IMR-90 (cell line): ENCODE measurements around the gene CMPK2. TPM values are rescaled to one million over a fixed set of nuclear protein-coding genes. Genes with fewer than 3 reads are reported as not detected.
A peak's percentile ranks its signal among the peaks of the same experiment; 100 is the strongest.

ENCODE experiments used
- ATAC-seq: fragments of 200-7000 bp; cut with Tn5 transposase; 2 replicates; pipeline ENCODE4 v1.9.1; 2020; ENCODE audit warnings: low read depth, mild to moderate bottlenecking, moderate library complexity
- BruUV-seq: library from RNA; stranded (reverse); fragments of 400-500 nt; replicated peaks from 2 replicates; lab custom pipeline; 2021; lab: Mats Ljungman, UMichigan
- CTCF ChIA-PET: fragments of 300-600 bp; formaldehyde crosslinking; extraction: SDS; loops from one replicate; lab custom pipeline; 2021; ENCODE audit warnings: antibody characterized with exemption; lab: Yijun Ruan, JAX
- POLR2A ChIA-PET: fragments of 300-600 bp; sonication (Branson Sonifier 250); formaldehyde crosslinking; loops from one replicate; lab custom pipeline; 2022; ENCODE audit warnings: antibody characterized with exemption; ENCODE audit not compliant: unreplicated experiment; lab: Charles Lee
- DNase-seq: peaks from one replicate; pipeline ENCODE4 v3.0.0; 2013
- H2AFZ ChIP-seq: replicated peaks from 2 replicates; pipeline ENCODE3; 2013; ENCODE audit warnings: low read length, mild to moderate bottlenecking; ENCODE audit not compliant: poor library complexity
- H2AK5ac ChIP-seq: 2 replicates; pipeline ENCODE4 v1.6.1; 2013; ENCODE audit warnings: low read depth, low read length, inconsistent platforms
- H2AK9ac ChIP-seq: replicated peaks from 2 replicates; pipeline ENCODE3; 2013; ENCODE audit warnings: mild to moderate bottlenecking, low read depth, low read length, moderate library complexity; ENCODE audit not compliant: poor library complexity
- H2BK120ac ChIP-seq: 2 replicates; pipeline ENCODE4 v1.6.1; 2013; ENCODE audit warnings: low read depth, low read length, inconsistent platforms
- H2BK15ac ChIP-seq: 3 replicates; pipeline ENCODE4 v1.6.1; 2013; ENCODE audit warnings: low read depth, low read length, inconsistent platforms
- H2BK20ac ChIP-seq: 2 replicates; pipeline ENCODE4 v1.6.1; 2013; ENCODE audit warnings: low read depth, mild to moderate bottlenecking, inconsistent platforms, low read length, moderate library complexity
- H2BK5ac ChIP-seq: 2 replicates; pipeline ENCODE4 v1.6.1; 2013; ENCODE audit warnings: mild to moderate bottlenecking, low read depth, low read length, inconsistent platforms; ENCODE audit not compliant: poor library complexity, severe bottlenecking
- H3K14ac ChIP-seq: replicated peaks from 2 replicates; pipeline ENCODE4 v1.6.1; 2013; ENCODE audit warnings: low read depth, low read length, inconsistent platforms
- H3K18ac ChIP-seq: 2 replicates; pipeline ENCODE4 v1.6.1; 2013; ENCODE audit warnings: low read depth, low read length, control low read depth
- H3K23ac ChIP-seq: 2 replicates; pipeline ENCODE4 v1.6.1; 2013; ENCODE audit warnings: low read depth, low read length, inconsistent platforms
- H3K27ac ChIP-seq: 2 replicates; pipeline ENCODE4 v1.5.1; 2013; ENCODE audit warnings: mild to moderate bottlenecking, control low read depth, low read length; ENCODE audit not compliant: insufficient read depth
- H3K27me3 ChIP-seq: 2 replicates; pipeline ENCODE4 v1.6.1; 2013; ENCODE audit warnings: low read length; ENCODE audit not compliant: control insufficient read depth, insufficient read depth
- H3K36me3 ChIP-seq: 2 replicates; pipeline ENCODE4 v1.6.1; 2013; ENCODE audit warnings: low read length, mixed read lengths; ENCODE audit not compliant: control insufficient read depth, insufficient read depth
- H3K4ac ChIP-seq: 2 replicates; pipeline ENCODE4 v1.6.1; 2013; ENCODE audit warnings: low read depth, low read length, inconsistent platforms
- H3K4me1 ChIP-seq: 2 replicates; pipeline ENCODE4 v1.6.1; 2013; ENCODE audit warnings: low read length, mixed read lengths; ENCODE audit not compliant: control insufficient read depth, insufficient read depth
- H3K4me2 ChIP-seq: 2 replicates; pipeline ENCODE4 v1.6.1; 2013; ENCODE audit warnings: low read depth, mild to moderate bottlenecking, control low read depth, low read length, moderate library complexity
- H3K4me3 ChIP-seq: 2 replicates; pipeline ENCODE4 v1.5.1; 2013; ENCODE audit warnings: low read depth, mild to moderate bottlenecking, control low read depth, low read length, moderate library complexity; ENCODE audit not compliant: insufficient read depth
- H3K56ac ChIP-seq: 2 replicates; pipeline ENCODE4 v1.6.1; 2013; ENCODE audit warnings: low read length, inconsistent platforms; ENCODE audit not compliant: insufficient read depth; ENCODE audit errors: extremely low read depth
- H3K79me1 ChIP-seq, 2 experiments: 2 replicates each; pipeline ENCODE4 v1.6.1; 2013; ENCODE audit warnings: low read length in 2 of 2, inconsistent platforms in 1 of 2, low read depth in 1 of 2
- H3K9ac ChIP-seq: 2 replicates; pipeline ENCODE4 v1.6.1; 2013; ENCODE audit warnings: low read depth, low read length, control low read depth
- H3K9me1 ChIP-seq: 2 replicates; pipeline ENCODE4 v1.6.1; 2013; ENCODE audit warnings: low read length, inconsistent platforms; ENCODE audit not compliant: insufficient read depth
- H3K9me3 ChIP-seq: 2 replicates; pipeline ENCODE4 v1.6.1; 2013; ENCODE audit warnings: low read length; ENCODE audit not compliant: control insufficient read depth, insufficient read depth
- H4K20me1 ChIP-seq: 2 replicates; pipeline ENCODE4 v1.6.1; 2013; ENCODE audit warnings: low read length, inconsistent platforms; ENCODE audit not compliant: insufficient read depth
- H4K5ac ChIP-seq: 2 replicates; pipeline ENCODE4 v1.6.1; 2013; ENCODE audit warnings: mild to moderate bottlenecking, low read depth, low read length, control low read depth
- H4K8ac ChIP-seq, 2 experiments: 2 replicates each; pipeline ENCODE4 v1.6.1; 2013; ENCODE audit warnings: low read depth in 2 of 2, low read length in 2 of 2, control low read depth in 1 of 2, inconsistent platforms in 1 of 2
- H4K91ac ChIP-seq: 2 replicates; pipeline ENCODE4 v1.6.1; 2013; ENCODE audit warnings: low read depth, low read length, inconsistent platforms; ENCODE audit not compliant: insufficient read depth
- BHLHE40 ChIP-seq: fragments of 150-350 bp; IDR thresholded peaks from 2 replicates; pipeline ENCODE4 v1.6.1; 2016; ENCODE audit warnings: mild to moderate bottlenecking, low read depth, low read length
- CEBPB ChIP-seq: IDR thresholded peaks from 2 replicates; pipeline ENCODE4 v1.6.1; 2012; ENCODE audit warnings: low read depth, low read length, improper control_type of control experiment
- CHD1 ChIP-seq: IDR thresholded peaks from 2 replicates; pipeline ENCODE4 v1.6.1; 2012; ENCODE audit warnings: low read depth, low read length, improper control_type of control experiment
- FOS ChIP-seq: fragments of 150-350 bp; IDR thresholded peaks from 2 replicates; pipeline ENCODE4 v1.6.1; 2016; ENCODE audit warnings: low read depth, low read length
- MAZ ChIP-seq: IDR thresholded peaks from 2 replicates; pipeline ENCODE4 v1.6.1; 2012; ENCODE audit warnings: low read depth, mild to moderate bottlenecking, low read length, improper control_type of control experiment, moderate library complexity, borderline replicate concordance
- RCOR1 ChIP-seq: IDR thresholded peaks from 2 replicates; pipeline ENCODE4 v1.6.1; 2012; ENCODE audit warnings: mild to moderate bottlenecking, low read length, improper control_type of control experiment; ENCODE audit not compliant: insufficient replicate concordance
- WGBS, 2 experiments: methylation state at CpG; one replicate each; pipeline versions ENCODE4 v1.1.5 to v1.1.7; 2013; ENCODE audit warnings: missing lambda C conversion rate in 2 of 2; ENCODE audit not compliant: insufficient read length in 1 of 2; ENCODE audit errors: extremely low coverage in 2 of 2; 5-methylcytosine and 5-hydroxymethylcytosine counted together
- dilution Hi-C: fragments of 300-500 bp; cut with HindIII; formaldehyde crosslinking; loops from one replicate; pipeline ENCODE4 v1.14.3; 2018; ENCODE audit warnings: low sequenced_read_pairs; ENCODE audit not compliant: unreplicated experiment
- in situ Hi-C: fragments of 300-500 bp; cut with MboI; formaldehyde crosslinking; loops from 3 replicates; pipeline ENCODE4 v1.14.3; 2019; ENCODE audit warnings: low sequenced_read_pairs, inconsistent platforms, mixed read lengths
- intact Hi-C: fragments of 100-400 bp; cut with micrococcal nuclease; formaldehyde crosslinking; loops from 2 replicates; pipeline ENCODE4 v1.10.0; 2022
- polyA plus RNA-seq, 3 experiments: library from polyadenylated mRNA; depleted of rRNA; stranded (reverse); fragments of >200 nt; gene quantifications; 2 replicates each; pipeline ENCODE4 v1.2.3, GENCODE V29; 2012; ENCODE audit warnings: low replicate concordance in 1 of 3
- total RNA-seq: library from RNA; depleted of rRNA; stranded (reverse); fragments of >200 nt; gene quantifications from 2 replicates; pipeline ENCODE4 v1.2.3, GENCODE V29; 2012
- TF ChIP-seq, protein P1 (sequence below): fragments of 150-350 bp; IDR thresholded peaks from 2 replicates; pipeline ENCODE4 v1.6.1; 2017; ENCODE audit warnings: mild to moderate bottlenecking, antibody characterized with exemption, low read length, low read depth
- TF ChIP-seq, protein P2 (sequence below): conservative IDR thresholded peaks from 2 replicates; pipeline ENCODE4 v1.5.1; 2012; ENCODE audit warnings: mild to moderate bottlenecking, low read depth, low read length, improper control_type of control experiment
- TF ChIP-seq, protein P3 (sequence below): fragments of 150-350 bp; IDR thresholded peaks from 2 replicates; pipeline ENCODE4 v1.6.1; 2016; ENCODE audit warnings: low read depth, mild to moderate bottlenecking, low read length, moderate library complexity, borderline replicate concordance

CMPK2 gene
- total and polyA plus RNA-seq, 2 of the 4 experiments (the other 2 are of a cell fraction): 0.03 to 0.18 TPM

DNA sequence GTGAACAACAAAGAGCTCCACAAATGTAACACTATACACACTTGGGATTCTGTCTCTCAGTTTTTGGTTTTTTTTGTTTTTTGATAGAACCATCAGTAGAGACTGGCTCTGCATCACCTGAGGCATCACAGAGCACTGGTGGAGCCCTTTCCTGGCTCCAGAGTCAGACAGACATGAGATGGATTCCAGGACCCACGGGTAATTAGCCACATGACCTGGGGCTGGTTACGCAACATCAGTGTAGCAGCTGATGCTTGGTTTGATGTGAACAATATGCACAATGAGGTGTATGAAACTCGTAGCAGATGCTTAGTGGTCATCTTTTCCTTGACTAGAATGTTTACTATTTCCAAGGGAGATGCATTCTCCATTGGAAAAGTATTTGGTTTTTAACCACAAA, 40.7 kb downstream of the CMPK2 start:
- Histone ChIP-seq H4K91ac (no peak overlapping the region), H3K27ac (no peak overlapping the region), H3K4me2 (no peak overlapping the region), H3K56ac (no peak overlapping the region), H3K4me3 (no peak overlapping the region), H2BK20ac (no peak overlapping the region), H3K79me1 (no peaks in the 10 kb centered on the region), H3K36me3 (no peaks in the 10 kb centered on the region), H2BK15ac (no peak overlapping the region), H3K23ac (no peak overlapping the region), H3K4me1 (peaks cover 11% of the 10 kb centered on the region), H2AK9ac (no peak overlapping the region), H4K20me1 (no peaks in the 10 kb centered on the region), H3K4ac (no peak overlapping the region), H3K9me1 (no peaks in the 10 kb centered on the region), H2BK5ac (no peak overlapping the region), H3K9ac (no peak overlapping the region), H2AK5ac (no peak overlapping the region), H3K14ac (no peak overlapping the region), H2AFZ (no peak overlapping the region), H4K8ac (no peak overlapping the region), H3K9me3 (no peaks in the 10 kb centered on the region), H3K27me3 (no peaks in the 10 kb centered on the region), H2BK120ac (no peak overlapping the region), H4K5ac (no peak overlapping the region), H3K18ac (no peak overlapping the region)
- DNase-seq: peak; percentile 75
- in situ Hi-C loops (no loop called here), dilution Hi-C loops (no loop called here), intact Hi-C loops (loop anchor here (5.0 kb wide), 1 partner anchor 473 kb away; no protein-coding TSS in a partner anchor)
- no peak for ATAC-seq
- TF ChIP-seq BHLHE40: no peak
- TF ChIP-seq CHD1: no peak
- TF ChIP-seq, protein P1, sequence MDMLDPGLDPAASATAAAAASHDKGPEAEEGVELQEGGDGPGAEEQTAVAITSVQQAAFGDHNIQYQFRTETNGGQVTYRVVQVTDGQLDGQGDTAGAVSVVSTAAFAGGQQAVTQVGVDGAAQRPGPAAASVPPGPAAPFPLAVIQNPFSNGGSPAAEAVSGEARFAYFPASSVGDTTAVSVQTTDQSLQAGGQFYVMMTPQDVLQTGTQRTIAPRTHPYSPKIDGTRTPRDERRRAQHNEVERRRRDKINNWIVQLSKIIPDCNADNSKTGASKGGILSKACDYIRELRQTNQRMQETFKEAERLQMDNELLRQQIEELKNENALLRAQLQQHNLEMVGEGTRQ: peak; percentile 42; the same call in 1 of the 2 replicates
- TF ChIP-seq, protein P2, sequence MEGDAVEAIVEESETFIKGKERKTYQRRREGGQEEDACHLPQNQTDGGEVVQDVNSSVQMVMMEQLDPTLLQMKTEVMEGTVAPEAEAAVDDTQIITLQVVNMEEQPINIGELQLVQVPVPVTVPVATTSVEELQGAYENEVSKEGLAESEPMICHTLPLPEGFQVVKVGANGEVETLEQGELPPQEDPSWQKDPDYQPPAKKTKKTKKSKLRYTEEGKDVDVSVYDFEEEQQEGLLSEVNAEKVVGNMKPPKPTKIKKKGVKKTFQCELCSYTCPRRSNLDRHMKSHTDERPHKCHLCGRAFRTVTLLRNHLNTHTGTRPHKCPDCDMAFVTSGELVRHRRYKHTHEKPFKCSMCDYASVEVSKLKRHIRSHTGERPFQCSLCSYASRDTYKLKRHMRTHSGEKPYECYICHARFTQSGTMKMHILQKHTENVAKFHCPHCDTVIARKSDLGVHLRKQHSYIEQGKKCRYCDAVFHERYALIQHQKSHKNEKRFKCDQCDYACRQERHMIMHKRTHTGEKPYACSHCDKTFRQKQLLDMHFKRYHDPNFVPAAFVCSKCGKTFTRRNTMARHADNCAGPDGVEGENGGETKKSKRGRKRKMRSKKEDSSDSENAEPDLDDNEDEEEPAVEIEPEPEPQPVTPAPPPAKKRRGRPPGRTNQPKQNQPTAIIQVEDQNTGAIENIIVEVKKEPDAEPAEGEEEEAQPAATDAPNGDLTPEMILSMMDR: no peak
- TF ChIP-seq, protein P3, sequence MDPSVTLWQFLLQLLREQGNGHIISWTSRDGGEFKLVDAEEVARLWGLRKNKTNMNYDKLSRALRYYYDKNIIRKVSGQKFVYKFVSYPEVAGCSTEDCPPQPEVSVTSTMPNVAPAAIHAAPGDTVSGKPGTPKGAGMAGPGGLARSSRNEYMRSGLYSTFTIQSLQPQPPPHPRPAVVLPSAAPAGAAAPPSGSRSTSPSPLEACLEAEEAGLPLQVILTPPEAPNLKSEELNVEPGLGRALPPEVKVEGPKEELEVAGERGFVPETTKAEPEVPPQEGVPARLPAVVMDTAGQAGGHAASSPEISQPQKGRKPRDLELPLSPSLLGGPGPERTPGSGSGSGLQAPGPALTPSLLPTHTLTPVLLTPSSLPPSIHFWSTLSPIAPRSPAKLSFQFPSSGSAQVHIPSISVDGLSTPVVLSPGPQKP: no peak
- no peak for TF ChIP-seq FOS
- TF ChIP-seq CEBPB: peak; percentile 93
- no peak for TF ChIP-seq RCOR1
- TF ChIP-seq MAZ: no peak
- ChIA-PET CTCF (no interaction called here), POLR2A (no interaction called here)
- no CpG with 5 or more reads among the region's 3 CpGs for whole genome bisulfite sequencing, 2 experiments
- BruUV-seq: no TSS peak
